ENCODE results near the gene EIF2A.

Gene EIF2A

GRCh38 chr3:150544041-150544440 is 2.5 kb upstream of the EIF2A start:
- no peak for TF ChIP-seq CTCF (IDR thresholded peaks at IDR 0.05; ENCODE audit: borderline replicate concordance, extremely low read depth, low read length, poor library complexity, severe bottlenecking)
- no peak for TF ChIP-seq EZH2 (IDR thresholded peaks at IDR 0.05; ENCODE audit: borderline replicate concordance, low read depth, low read length, severe bottlenecking)
- Histone ChIP-seq H3K9ac (ENCODE audit: low read depth, low read length) (0 out of 2 replicates have a peak overlapping the region, but pooled peaks have one; percentile 91), H3K4me3 (ENCODE audit: low read depth in 1 of 2, low read length in 2 of 2) (peak overlapping the region in 1 of 2 experiments; percentile 81; a peak in 1 of 4 replicates), H2AFZ (ENCODE audit: low read depth, low read length) (no peak overlapping the region), H4K20me1 (ENCODE audit: insufficient read depth, low read length) (peaks cover 14% of the 10 kb centered on the region; the same call in 1 of the 2 replicates), H3K79me2 (ENCODE audit: insufficient read depth, low read length) (peaks cover 57% of the 10 kb centered on the region), H3K9me3 (ENCODE audit: insufficient read depth, low read length, severe bottlenecking) (no peaks in the 10 kb centered on the region), H3K4me1 (ENCODE audit: insufficient read depth, low read length) (peaks cover 37% of the 10 kb centered on the region), H3K36me3 (ENCODE audit: insufficient read depth, low read length) (peaks cover 32% of the 10 kb centered on the region), H3K27ac (ENCODE audit: low read length) (no peak overlapping the region), H3K4me2 (ENCODE audit: insufficient read depth, low read length) (peak overlapping the region; percentile 68), H3K27me3 (ENCODE audit: insufficient read depth, low read length, poor library complexity) (no peaks in the 10 kb centered on the region)
- no peak for DNase-seq
- no peak for ATAC-seq (ENCODE audit: insufficient read depth, low read depth)

- peaks cover 32% of the 10 kb centered on the region for H3K36me3 ChIP-seq (ENCODE audit: insufficient read depth, low read length)
- H3K4me3 ChIP-seq (ENCODE audit: low read depth in 1 of 2, low read length in 2 of 2), result peak overlapping the region; percentile 77 to 81; a peak in 3 of 4 replicates
- H2AFZ ChIP-seq (ENCODE audit: low read depth, low read length), result no peak overlapping the region
- peak overlapping the region; percentile 91 for H3K9ac ChIP-seq (ENCODE audit: low read depth, low read length)
- peak overlapping the region; percentile 68 for H3K4me2 ChIP-seq (ENCODE audit: insufficient read depth, low read length)
- DNase-seq, result no peak
- no peaks in the 10 kb centered on the region for H3K9me3 ChIP-seq (ENCODE audit: insufficient read depth, low read length, severe bottlenecking)
- H3K27me3 ChIP-seq (ENCODE audit: insufficient read depth, low read length, poor library complexity), result no peaks in the 10 kb centered on the region
- H3K27ac ChIP-seq (ENCODE audit: low read length), result no peak overlapping the region; the same call in 1 of the 2 replicates
- H4K20me1 ChIP-seq (ENCODE audit: insufficient read depth, low read length), result peaks cover 14% of the 10 kb centered on the region; the same call in 1 of the 2 replicates
- H3K4me1 ChIP-seq (ENCODE audit: insufficient read depth, low read length), result peaks cover 42% of the 10 kb centered on the region
- no peak for ATAC-seq (ENCODE audit: insufficient read depth, low read depth)
- no peak for TF ChIP-seq EZH2 (IDR thresholded peaks at IDR 0.05; ENCODE audit: borderline replicate concordance, low read depth, low read length, severe bottlenecking)
- no peak for TF ChIP-seq CTCF (IDR thresholded peaks at IDR 0.05; ENCODE audit: borderline replicate concordance, extremely low read depth, low read length, poor library complexity, severe bottlenecking)
- H3K79me2 ChIP-seq (ENCODE audit: insufficient read depth, low read length), result peaks cover 64% of the 10 kb centered on the region
These were observed 1.9 kb upstream of the EIF2A start for GRCh38 chr3:150544726-150545125.

- H3K4me2 ChIP-seq (ENCODE audit: insufficient read depth, low read length), result peak overlapping the region; percentile 68
- H3K27ac ChIP-seq (ENCODE audit: low read length), result peak overlapping the region; percentile 89
- peak overlapping the region; percentile 91 for H3K9ac ChIP-seq (ENCODE audit: low read depth, low read length)
- DNase-seq (peak; percentile 57), ATAC-seq (ENCODE audit: insufficient read depth, low read depth) (peak; percentile 37)
- H3K9me3 ChIP-seq (ENCODE audit: insufficient read depth, low read length, severe bottlenecking), result no peaks in the 10 kb centered on the region
- peaks cover 32% of the 10 kb centered on the region for H3K36me3 ChIP-seq (ENCODE audit: insufficient read depth, low read length)
- H3K27me3 ChIP-seq (ENCODE audit: insufficient read depth, low read length, poor library complexity), result no peaks in the 10 kb centered on the region
- peak overlapping the region; percentile 85 for H2AFZ ChIP-seq (ENCODE audit: low read depth, low read length)
- peaks cover 48% of the 10 kb centered on the region for H3K4me1 ChIP-seq (ENCODE audit: insufficient read depth, low read length)
- peaks cover 73% of the 10 kb centered on the region for H3K79me2 ChIP-seq (ENCODE audit: insufficient read depth, low read length)
- peak overlapping the region; percentile 77 to 81 for H3K4me3 ChIP-seq (ENCODE audit: low read depth in 1 of 2, low read length in 2 of 2)
- TF ChIP-seq CTCF (IDR thresholded peaks at IDR 0.05; ENCODE audit: borderline replicate concordance, extremely low read depth, low read length, poor library complexity, severe bottlenecking) (peak; percentile 31), EZH2 (IDR thresholded peaks at IDR 0.05; ENCODE audit: borderline replicate concordance, low read depth, low read length, severe bottlenecking) (no peak)
- peaks cover 17% of the 10 kb centered on the region; the same call in 1 of the 2 replicates for H4K20me1 ChIP-seq (ENCODE audit: insufficient read depth, low read length)
These were observed 965 bp upstream of the EIF2A start for GRCh38 chr3:150545419-150546225.

All from DND-41 (cell line).